AG04449 (cell line): Measurements from ENCODE around the gene EEF1AKMT3.

Experiments used
- CTCF ChIA-PET: fragments of 350-600 bp; formaldehyde crosslinking; extraction: SDS; loops from one replicate; lab custom pipeline; 2021; ENCODE audit warnings: antibody characterized with exemption; lab: Yijun Ruan, JAX
- POLR2A ChIA-PET: fragments of 400-600, 350-600 bp; formaldehyde crosslinking; extraction: SDS; loops from one replicate; lab custom pipeline; 2020; ENCODE audit warnings: antibody characterized with exemption, inconsistent platforms; lab: Yijun Ruan, JAX
- DNase-seq: peaks from one replicate; pipeline ENCODE4 v3.0.0-alpha.2; 2010; ENCODE audit warnings: low read depth, low spot score
- H3K4me3 ChIP-seq: 2 replicates; pipeline ENCODE4 v1.5.1; 2011; ENCODE audit warnings: low read depth, mild to moderate bottlenecking, control low read depth, low read length
- TF ChIP-seq, protein P1 (sequence below): IDR thresholded peaks from one replicate; pipeline ENCODE4 v1.5.1; 2011; ENCODE audit warnings: mild to moderate bottlenecking, moderate library complexity, low read length, control low read depth, inconsistent platforms; ENCODE audit not compliant: insufficient read depth; ENCODE audit errors: missing control alignments

Gene EEF1AKMT3

DNA sequence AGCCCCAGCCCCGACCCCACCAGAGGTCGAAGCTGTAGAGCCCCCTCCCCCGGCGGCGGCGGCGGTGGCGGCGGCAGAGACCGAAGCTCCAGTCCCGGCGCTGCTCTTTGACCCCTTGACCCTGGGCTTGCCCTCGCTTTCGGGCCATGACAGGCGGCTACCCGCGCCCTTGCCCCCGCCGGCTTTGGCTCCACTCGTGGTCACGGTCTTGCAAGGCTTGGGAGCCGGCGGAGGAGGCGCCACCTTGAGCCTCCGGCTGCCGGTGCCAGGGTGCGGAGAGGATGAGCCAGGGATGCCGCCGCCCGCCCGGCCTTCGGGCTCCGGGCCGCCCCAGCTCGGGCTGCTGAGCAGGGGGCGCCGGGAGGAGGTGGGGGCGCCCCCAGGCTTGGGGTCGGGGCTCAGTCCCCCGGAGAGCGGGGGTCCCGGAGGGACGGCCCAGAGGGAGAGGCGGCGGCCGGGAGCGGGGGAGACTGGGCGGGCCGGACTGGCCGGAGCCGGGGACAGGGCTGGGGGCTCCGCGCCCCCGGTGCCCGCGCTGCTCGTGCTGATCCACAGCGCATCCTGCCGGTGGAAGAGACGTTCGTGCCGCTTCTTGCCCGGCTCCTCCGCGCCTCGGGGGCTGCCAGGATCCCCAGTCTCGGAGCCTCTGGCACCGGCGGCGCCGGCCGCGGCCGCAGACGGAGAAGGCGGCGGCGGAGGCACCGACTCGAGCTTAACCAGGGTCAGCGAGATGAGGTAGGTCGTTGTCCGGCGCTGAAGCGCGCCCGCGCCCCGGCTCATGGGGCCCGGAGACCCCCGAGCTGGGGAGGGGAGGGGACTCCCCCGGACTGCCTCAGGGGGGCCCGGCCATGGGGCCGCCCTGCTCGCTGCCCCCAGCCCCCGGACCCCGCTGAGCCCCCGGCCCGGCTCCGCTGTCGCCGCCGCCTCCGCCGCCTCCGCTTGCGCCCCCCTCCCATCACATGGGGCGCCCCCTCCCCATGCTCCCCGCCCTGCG is 34.6 kb upstream of the EEF1AKMT3 start:
- CTCF ChIA-PET: interaction anchor here (1.3 to 5.2 kb wide), 6 partner anchors 13 to 284 kb away, joined by 3 to 82 read pairs (median 4); partner anchors contain the start of gene PIP4K2C
- TF ChIP-seq, protein P1, sequence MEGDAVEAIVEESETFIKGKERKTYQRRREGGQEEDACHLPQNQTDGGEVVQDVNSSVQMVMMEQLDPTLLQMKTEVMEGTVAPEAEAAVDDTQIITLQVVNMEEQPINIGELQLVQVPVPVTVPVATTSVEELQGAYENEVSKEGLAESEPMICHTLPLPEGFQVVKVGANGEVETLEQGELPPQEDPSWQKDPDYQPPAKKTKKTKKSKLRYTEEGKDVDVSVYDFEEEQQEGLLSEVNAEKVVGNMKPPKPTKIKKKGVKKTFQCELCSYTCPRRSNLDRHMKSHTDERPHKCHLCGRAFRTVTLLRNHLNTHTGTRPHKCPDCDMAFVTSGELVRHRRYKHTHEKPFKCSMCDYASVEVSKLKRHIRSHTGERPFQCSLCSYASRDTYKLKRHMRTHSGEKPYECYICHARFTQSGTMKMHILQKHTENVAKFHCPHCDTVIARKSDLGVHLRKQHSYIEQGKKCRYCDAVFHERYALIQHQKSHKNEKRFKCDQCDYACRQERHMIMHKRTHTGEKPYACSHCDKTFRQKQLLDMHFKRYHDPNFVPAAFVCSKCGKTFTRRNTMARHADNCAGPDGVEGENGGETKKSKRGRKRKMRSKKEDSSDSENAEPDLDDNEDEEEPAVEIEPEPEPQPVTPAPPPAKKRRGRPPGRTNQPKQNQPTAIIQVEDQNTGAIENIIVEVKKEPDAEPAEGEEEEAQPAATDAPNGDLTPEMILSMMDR: peak; percentile 59
- no peak for DNase-seq
- POLR2A ChIA-PET: no interaction called here
- H3K4me3 ChIP-seq: peak overlapping the region; percentile 42

DNA sequence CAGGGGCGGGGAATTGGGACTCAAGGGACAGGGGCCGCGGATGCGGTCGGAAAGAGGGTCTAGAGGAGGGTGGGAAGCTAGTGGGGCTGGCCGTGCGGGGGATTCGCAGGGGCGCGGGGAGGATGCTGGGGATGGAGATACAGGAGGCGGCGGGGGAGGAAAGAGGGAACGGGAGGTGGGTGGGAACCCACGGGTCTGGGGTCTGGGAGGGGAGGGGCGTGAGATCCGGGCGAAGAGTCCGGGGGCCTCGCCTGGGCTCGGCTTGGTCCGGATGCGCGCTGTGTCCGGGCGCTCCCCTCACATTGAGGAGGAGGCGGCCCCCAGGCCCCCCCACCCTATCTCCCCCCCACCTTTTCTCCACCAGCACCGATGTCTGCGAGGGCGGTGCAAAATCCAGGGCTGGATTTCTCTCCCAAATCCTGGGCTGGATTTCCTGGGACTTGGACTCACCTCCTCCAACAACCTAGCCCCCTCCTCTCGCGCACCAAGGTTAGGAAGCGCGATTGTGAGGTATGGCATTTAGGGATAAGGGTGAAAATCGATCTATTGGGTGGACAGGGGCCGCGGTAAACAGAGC is 33.7 kb upstream of the EEF1AKMT3 start, which contains the start of gene AGAP2:
Gene AGAP2 (minus strand): TSS at position 82 of the 577 bp plus-strand sequence. CDS start 496 bp downstream, outside the sequence.
- POLR2A ChIA-PET: interaction anchor here (0.9 kb wide), 1 partner anchor 12 kb away, joined by 3 read pairs; no protein-coding TSS in a partner anchor
- TF ChIP-seq, protein P1: no peak
- CTCF ChIA-PET: interaction anchor here (0.6 to 5.2 kb wide), 5 partner anchors 13 to 285 kb away, joined by 3 to 82 read pairs (median 9); no protein-coding TSS in a partner anchor
- H3K4me3 ChIP-seq: peak within 1 kb of the TSS; percentile 42
- DNase-seq: no peak

DNA sequence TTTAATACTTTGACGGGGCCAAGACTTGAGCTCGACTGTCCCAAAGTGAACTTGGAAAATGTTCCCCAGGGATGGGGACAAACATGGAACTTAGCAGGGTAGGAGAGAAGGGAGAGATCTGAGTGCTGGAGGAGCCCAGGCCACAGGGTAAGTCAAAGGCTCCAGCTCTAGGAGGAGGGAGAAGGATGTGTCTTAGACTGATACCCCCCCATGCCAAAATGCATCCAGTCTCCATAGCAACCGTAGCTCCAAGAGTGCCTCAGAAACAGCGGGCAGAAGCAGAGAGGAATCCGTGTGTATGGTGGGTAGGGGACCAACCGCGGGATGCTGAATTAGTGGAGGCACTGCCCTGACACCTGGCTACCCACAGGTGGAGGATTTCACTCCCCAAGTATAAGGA is 33.0 kb upstream of the EEF1AKMT3 start:
- TF ChIP-seq, protein P1: no peak
- ChIA-PET POLR2A (interaction anchor here (0.9 kb wide), 1 partner anchor 13 kb away, joined by 3 read pairs; no protein-coding TSS in a partner anchor), CTCF (interaction anchor here (0.6 to 4.8 kb wide), 3 partner anchors 13 to 155 kb away, joined by 3 to 36 read pairs (median 9); no protein-coding TSS in a partner anchor)
- H3K4me3 ChIP-seq: no peak overlapping the region
- DNase-seq: no peak

DNA sequence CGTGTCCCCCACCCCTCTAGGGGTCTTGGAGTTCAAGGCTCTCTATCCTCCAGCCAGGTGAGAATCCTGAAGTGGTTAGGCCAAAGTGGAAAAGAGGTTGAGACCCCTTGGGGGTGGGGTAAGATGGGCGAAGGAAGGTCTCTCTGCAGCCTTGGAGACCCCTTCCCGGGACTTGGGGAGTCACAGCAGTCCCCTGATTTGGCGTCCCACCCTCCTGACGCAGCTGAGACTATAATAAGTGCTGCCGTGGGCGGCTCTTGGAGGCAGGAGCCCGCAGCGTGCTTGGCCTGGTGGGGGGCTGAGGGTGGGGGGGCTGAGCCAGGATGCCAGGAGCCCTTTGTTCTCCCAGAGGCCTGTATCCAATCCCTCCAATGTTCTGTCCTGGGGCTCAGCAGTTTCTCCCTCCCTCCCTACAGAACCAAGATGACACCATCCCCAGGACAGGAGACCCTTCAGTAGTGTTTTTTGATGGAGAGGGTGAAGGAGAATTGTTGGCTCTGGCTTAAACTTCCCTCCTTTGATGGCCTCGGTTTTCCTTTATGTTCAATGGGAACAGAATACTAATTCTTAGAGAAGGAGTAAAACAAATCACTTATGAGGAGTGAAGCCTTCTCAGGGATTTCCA is 32.4 kb upstream of the EEF1AKMT3 start:
- TF ChIP-seq, protein P1: no peak
- POLR2A ChIA-PET: no interaction called here
- no peak overlapping the region for H3K4me3 ChIP-seq
- CTCF ChIA-PET: interaction anchor here (1.0 to 4.8 kb wide), 5 partner anchors 14 to 165 kb away, joined by 3 to 36 read pairs (median 6); no protein-coding TSS in a partner anchor
- DNase-seq: no peak

DNA sequence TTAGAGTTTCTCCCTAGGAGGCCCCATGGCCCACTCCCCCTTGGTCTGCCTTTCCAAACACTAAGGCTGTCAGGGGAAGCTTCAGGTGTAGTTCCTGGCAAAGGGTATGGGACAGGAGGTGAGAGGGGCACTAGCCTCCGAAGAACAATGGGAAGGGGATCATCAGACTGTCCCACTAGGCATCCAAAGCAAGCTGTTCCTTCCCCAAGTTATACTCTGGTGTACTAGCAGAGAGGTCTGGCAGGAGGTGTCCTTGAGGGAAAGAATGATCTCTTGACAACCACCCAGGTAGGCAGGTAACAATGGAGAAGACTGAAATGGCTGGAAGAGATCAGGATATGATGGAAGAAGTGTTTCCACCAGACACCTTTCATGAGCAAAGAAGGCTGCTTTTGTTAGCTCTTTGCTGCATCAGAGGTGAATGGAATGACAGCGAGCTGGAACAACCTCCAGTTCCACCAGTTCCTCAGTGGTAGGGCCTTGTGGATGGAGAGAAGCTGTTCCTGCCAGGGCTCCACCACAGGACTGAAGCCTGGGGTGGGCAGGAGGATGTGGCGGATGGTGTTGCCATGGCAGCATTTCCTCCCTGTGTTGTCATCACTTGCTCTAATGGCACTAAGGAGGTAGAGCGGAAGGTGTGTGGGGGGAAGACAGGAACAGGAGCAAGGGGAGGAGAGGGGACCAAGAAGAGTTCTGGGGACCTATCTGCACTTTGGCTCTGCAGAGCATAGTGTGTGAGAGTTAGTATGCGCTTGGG is 31.6 kb upstream of the EEF1AKMT3 start:
- CTCF ChIA-PET: interaction anchor here (1.0 to 4.7 kb wide), 5 partner anchors 15 to 164 kb away, joined by 3 to 26 read pairs (median 3); no protein-coding TSS in a partner anchor
- DNase-seq: no peak
- TF ChIP-seq, protein P1: no peak
- H3K4me3 ChIP-seq: no peak overlapping the region
- POLR2A ChIA-PET: no interaction called here
